NT2/D1 (cell line): ENCODE measurements around the gene RUNX1.

ENCODE experiments used
- SUZ12 ChIP-seq: IDR thresholded peaks from 2 replicates; pipeline ENCODE4 v1.6.1; 2011; ENCODE audit not compliant: insufficient read length, insufficient read depth; ENCODE audit errors: extremely low read depth
- YY1 ChIP-seq: IDR thresholded peaks from 2 replicates; pipeline ENCODE4 v1.6.1; 2011; ENCODE audit not compliant: insufficient read length, insufficient read depth
- ZNF274 ChIP-seq: IDR thresholded peaks from 2 replicates; pipeline ENCODE4 v1.6.1; 2011; ENCODE audit warnings: mild to moderate bottlenecking, low read depth, low read length

GRCh38 chr21:34768326-34768725, 280.8 kb downstream of the RUNX1 start:
- no peak for TF ChIP-seq YY1
- TF ChIP-seq SUZ12, result no peak
- no peak for TF ChIP-seq ZNF274
